ENCODE results near the gene TM2D1. TPM values are rescaled to one million over a fixed set of nuclear protein-coding genes. Genes with fewer than 3 reads are reported as not detected.
A peak's percentile ranks its signal among the peaks of the same experiment; 100 is the strongest.
"Not testable (repeated sequence)": the region's sequence is repeated elsewhere in the genome, so short reads cannot be mapped to it uniquely, and the experiment has no call there.

The TM2D1 gene
- total RNA-seq, 2 experiments from 2014 or later = 29.7 to 34.3 TPM

- no peak for DNase-seq
- intact Hi-C loops (cut with micrococcal nuclease) = loop anchor here (1.0 kb wide), 1 partner anchor 18 kb away; the partner anchor contains the start of gene TM2D1
- H3K27me3 Mint-ChIP-seq = no peaks in the 10 kb centered on the region
- POLR2A ChIA-PET = no interaction called here
- peak overlapping the region; percentile 39 for H3K4me3 Mint-ChIP-seq
- H3K27ac Mint-ChIP-seq = peak overlapping the region; percentile 1
- H3K4me1 Mint-ChIP-seq (ENCODE audit: low read depth) = peaks cover 30% of the 10 kb centered on the region
- H3K36me3 Mint-ChIP-seq = peaks cover 3% of the 10 kb centered on the region
- CTCF ChIA-PET = no interaction called here
- H3K9me3 Mint-ChIP-seq = no peaks in the 10 kb centered on the region
These were observed 17.9 kb upstream of the TM2D1 start for GRCh38 chr1:61742620-61743430.

GRCh38 chr1:61741711-61742619, 17.0 kb upstream of the TM2D1 start, which contains the start of gene PATJ:
PATJ (plus strand) TSS chr1:61742480; CDS start chr1:61762893, 20,413 bp downstream.
- H3K9me3 Mint-ChIP-seq = no peaks in the 10 kb centered on the region
- H3K36me3 Mint-ChIP-seq = no peaks in the 10 kb centered on the region
- intact Hi-C loops (cut with micrococcal nuclease) = loop anchor here (1.0 kb wide), 1 partner anchor 17 kb away; the partner anchor contains the start of gene TM2D1
- peak within 1 kb of the TSS; percentile 78 for H3K27ac Mint-ChIP-seq
- H3K27me3 Mint-ChIP-seq = no peaks in the 10 kb centered on the region
- CTCF ChIA-PET = no interaction called here
- peaks cover 24% of the 10 kb centered on the region for H3K4me1 Mint-ChIP-seq (ENCODE audit: low read depth)
- peak; percentile 74 for DNase-seq
- POLR2A ChIA-PET = no interaction called here
- H3K4me3 Mint-ChIP-seq = peak within 1 kb of the TSS; percentile 90

GRCh38 chr1:61740751-61741700, 16.1 kb upstream of the TM2D1 start:
- no peaks in the 10 kb centered on the region for H3K9me3 Mint-ChIP-seq
- intact Hi-C loops (cut with micrococcal nuclease) = no loop called here
- H3K27me3 Mint-ChIP-seq = no peaks in the 10 kb centered on the region
- ChIA-PET POLR2A (interaction anchor here (0.6 kb wide), 1 partner anchor 30 kb away, joined by 4 read pairs; no protein-coding TSS in a partner anchor), CTCF (no interaction called here)
- peak overlapping the region; percentile 78 for H3K27ac Mint-ChIP-seq
- peaks cover 20% of the 10 kb centered on the region for H3K4me1 Mint-ChIP-seq (ENCODE audit: low read depth)
- no peaks in the 10 kb centered on the region for H3K36me3 Mint-ChIP-seq
- peak overlapping the region; percentile 90 for H3K4me3 Mint-ChIP-seq
- no peak for DNase-seq

DNA sequence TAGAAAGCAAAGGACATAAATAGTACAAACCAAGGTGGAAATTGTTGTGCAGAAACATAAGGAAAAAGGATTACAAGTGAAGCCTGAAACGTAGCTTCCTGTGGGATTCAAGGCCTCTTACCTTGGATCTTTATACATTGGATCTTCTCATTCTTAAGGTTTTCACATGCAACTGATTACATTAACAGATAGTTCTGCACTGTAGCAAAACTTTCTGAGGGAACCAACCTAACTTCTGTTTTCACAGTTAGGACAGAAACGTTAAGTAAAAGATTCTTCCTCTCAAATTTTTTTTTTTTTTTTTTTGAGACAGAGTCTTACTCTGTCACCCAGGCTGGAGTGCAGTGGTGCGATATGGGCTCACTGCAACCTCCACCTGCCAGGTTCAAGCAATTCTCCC, 7.8 kb upstream of the TM2D1 start:
- Mint-ChIP-seq H3K27ac (no peak overlapping the region), H3K27me3 (no peaks in the 10 kb centered on the region), H3K4me3 (no peak overlapping the region), H3K36me3 (no peaks in the 10 kb centered on the region), H3K9me3 (no peaks in the 10 kb centered on the region), H3K4me1 (ENCODE audit: low read depth) (peaks cover 2% of the 10 kb centered on the region)
- DNase-seq = no peak
- CTCF ChIA-PET = no interaction called here
- intact Hi-C loops (cut with micrococcal nuclease) = no loop called here
- POLR2A ChIA-PET = no interaction called here

DNA sequence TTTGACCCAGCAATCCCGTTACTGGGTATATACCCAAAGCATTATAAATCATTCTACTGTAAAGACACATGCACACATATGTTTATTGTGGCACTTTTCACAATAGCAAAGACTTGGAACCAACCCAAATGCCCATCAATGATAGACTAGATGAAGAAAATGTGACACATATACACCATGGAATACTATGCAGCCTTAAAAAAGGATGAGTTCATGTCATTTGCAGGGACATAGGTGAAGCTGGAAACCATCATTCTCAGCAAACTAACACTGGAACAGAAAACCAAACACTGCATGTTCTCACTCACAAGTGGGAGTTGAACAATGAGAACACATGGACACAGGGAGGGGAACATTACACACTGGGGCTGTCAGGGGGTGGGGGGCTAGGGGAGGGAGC, 5.7 kb upstream of the TM2D1 start:
- H3K9me3 Mint-ChIP-seq; H3K27me3 Mint-ChIP-seq; DNase-seq; CTCF ChIA-PET; H3K27ac Mint-ChIP-seq; H3K36me3 Mint-ChIP-seq; H3K4me1 Mint-ChIP-seq (ENCODE audit: low read depth); H3K4me3 Mint-ChIP-seq; POLR2A ChIA-PET; intact Hi-C loops (cut with micrococcal nuclease): not testable (repeated sequence)

- Mint-ChIP-seq H3K9me3 (no peaks in the 10 kb centered on the region), H3K27ac (no peak overlapping the region), H3K4me3 (no peak overlapping the region), H3K27me3 (no peaks in the 10 kb centered on the region), H3K36me3 (peaks cover 4% of the 10 kb centered on the region), H3K4me1 (ENCODE audit: low read depth) (peaks cover 16% of the 10 kb centered on the region)
- intact Hi-C loops (cut with micrococcal nuclease) = loop anchor here (5.0 to 10.0 kb wide), 4 partner anchors 127 to 1055 kb away; partner anchors contain the start of gene ATG4C
- no peak for DNase-seq
- ChIA-PET POLR2A (no interaction called here), CTCF (interaction anchor here (0.6 kb wide), 1 partner anchor 8 kb away, joined by 3 read pairs; no protein-coding TSS in a partner anchor)
These were observed 2.6 kb upstream of the TM2D1 start for GRCh38 chr1:61727544-61727943.

GRCh38 chr1:61724506-61724812, 482 bp downstream of the TM2D1 start:
- intact Hi-C loops (cut with micrococcal nuclease) = loop anchor here (2.0 to 10.0 kb wide), 2 partner anchors 130 to 712 kb away; partner anchors contain the start of gene USP1
- H3K27ac Mint-ChIP-seq = peak overlapping the region; percentile 99
- H3K4me3 Mint-ChIP-seq = peak overlapping the region; percentile 98
- ChIA-PET POLR2A (no interaction called here), CTCF (no interaction called here)
- H3K4me1 Mint-ChIP-seq (ENCODE audit: low read depth) = peaks cover 18% of the 10 kb centered on the region
- no peaks in the 10 kb centered on the region for H3K9me3 Mint-ChIP-seq
- H3K36me3 Mint-ChIP-seq = peaks cover 9% of the 10 kb centered on the region
- DNase-seq = no peak
- H3K27me3 Mint-ChIP-seq = no peaks in the 10 kb centered on the region

- Mint-ChIP-seq H3K36me3 (peaks cover 12% of the 10 kb centered on the region), H3K4me1 (ENCODE audit: low read depth) (peaks cover 18% of the 10 kb centered on the region)
- POLR2A ChIA-PET; CTCF ChIA-PET; H3K27me3 Mint-ChIP-seq; H3K27ac Mint-ChIP-seq; DNase-seq; H3K9me3 Mint-ChIP-seq; intact Hi-C loops (cut with micrococcal nuclease); H3K4me3 Mint-ChIP-seq: not testable (repeated sequence)
These were observed 5.8 kb downstream of the TM2D1 start for GRCh38 chr1:61718996-61719663.

GRCh38 chr1:61711969-61712368, 13.0 kb downstream of the TM2D1 start:
- H3K27ac Mint-ChIP-seq = no peak overlapping the region
- H3K9me3 Mint-ChIP-seq = no peaks in the 10 kb centered on the region
- H3K27me3 Mint-ChIP-seq = no peaks in the 10 kb centered on the region
- peaks cover 15% of the 10 kb centered on the region for H3K36me3 Mint-ChIP-seq
- intact Hi-C loops (cut with micrococcal nuclease) = no loop called here
- H3K4me3 Mint-ChIP-seq = no peak overlapping the region
- H3K4me1 Mint-ChIP-seq (ENCODE audit: low read depth) = peaks cover 2% of the 10 kb centered on the region
- ChIA-PET CTCF (no interaction called here), POLR2A (no interaction called here)
- DNase-seq = no peak

DNA sequence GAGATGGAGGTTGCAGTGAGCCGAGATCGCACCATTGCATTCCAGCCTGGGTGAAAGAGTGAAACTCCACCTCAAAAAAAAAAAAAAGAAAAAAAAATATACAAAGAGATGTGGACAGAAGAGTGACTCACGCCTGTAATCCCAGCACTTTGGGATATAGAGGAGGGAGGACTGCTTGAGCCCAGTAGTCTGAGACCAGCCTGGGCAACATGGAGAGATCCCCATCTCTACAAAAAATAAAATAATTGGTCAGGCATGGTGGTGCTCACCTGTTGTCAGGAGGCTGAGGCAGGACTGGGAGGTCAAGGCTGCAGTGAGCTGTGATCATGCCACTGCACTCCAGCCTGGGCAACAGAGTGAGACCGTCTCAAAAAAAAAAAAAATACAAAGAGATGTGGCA, 13.7 kb downstream of the TM2D1 start:
- CTCF ChIA-PET, POLR2A ChIA-PET: not testable (repeated sequence)

DNA sequence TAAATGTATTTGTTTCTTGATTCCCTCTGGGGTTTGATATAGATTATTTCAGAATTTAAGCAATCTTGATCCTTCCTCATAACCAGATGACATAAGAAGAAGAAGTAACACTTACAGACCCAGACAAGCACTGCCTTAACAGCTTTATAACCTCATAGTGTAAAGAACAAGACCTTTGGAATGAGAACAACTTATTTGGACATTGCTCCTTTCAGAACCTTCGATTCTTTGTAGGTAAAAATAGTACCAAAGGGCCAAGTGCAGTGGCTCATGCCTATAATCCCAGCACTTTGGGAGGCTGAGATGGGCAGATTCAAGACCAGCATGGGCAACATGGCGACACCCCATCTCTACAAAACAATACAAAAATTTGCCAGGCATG, 15.0 kb downstream of the TM2D1 start:
- Mint-ChIP-seq H3K4me1 (ENCODE audit: low read depth) (peaks cover 2% of the 10 kb centered on the region), H3K27ac (no peak overlapping the region), H3K36me3 (peaks cover 17% of the 10 kb centered on the region), H3K4me3 (no peak overlapping the region), H3K9me3 (no peaks in the 10 kb centered on the region), H3K27me3 (no peaks in the 10 kb centered on the region)
- POLR2A ChIA-PET = no interaction called here
- intact Hi-C loops (cut with micrococcal nuclease) = no loop called here
- no peak for DNase-seq
- CTCF ChIA-PET = no interaction called here

More for the DNA sequence above, 13.7 kb downstream of the TM2D1 start:
- H3K27me3 Mint-ChIP-seq; H3K4me3 Mint-ChIP-seq; intact Hi-C loops (cut with micrococcal nuclease); H3K9me3 Mint-ChIP-seq; DNase-seq; H3K27ac Mint-ChIP-seq; H3K4me1 Mint-ChIP-seq (ENCODE audit: low read depth): not testable (repeated sequence)
- H3K36me3 Mint-ChIP-seq = peaks cover 15% of the 10 kb centered on the region

Measured in activated CD4-positive, alpha-beta memory T cell treated with anti-CD3 and anti-CD28 coated beads for 36 hours (primary cell).